HG03095 (cell line): ENCODE data around the gene OOSP4B.
"Not testable (repeated sequence)": the region's sequence is repeated elsewhere in the genome, so short reads cannot be mapped to it uniquely, and the experiment has no call there.

ENCODE experiments used
- ATAC-seq: cut with Tn5 transposase; IDR thresholded peaks from one replicate; pipeline ENCODE4 v1.9.1; 2021; ENCODE audit warnings: moderate library complexity; ENCODE audit not compliant: unreplicated experiment

The OOSP4B gene

DNA sequence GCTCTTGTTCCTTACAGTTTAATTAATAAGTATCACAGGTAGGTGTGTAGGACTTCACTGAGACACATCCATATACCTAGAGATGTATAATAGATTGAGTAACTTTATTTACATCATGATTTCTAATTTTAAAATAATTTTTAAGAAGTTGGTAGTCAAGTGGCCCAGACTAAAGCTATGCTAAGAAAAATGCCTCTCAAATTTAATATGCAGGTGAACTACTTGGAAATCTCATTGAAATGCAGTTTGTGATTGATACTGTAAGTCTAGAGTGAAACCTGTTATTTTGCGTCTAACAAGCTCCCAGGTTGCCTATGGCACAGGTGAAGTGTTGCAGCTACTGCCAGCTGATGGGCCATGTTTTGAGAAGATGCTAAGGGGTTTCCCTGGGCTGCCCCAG, at the start of gene OOSP4B:
Gene OOSP4B (plus strand): TSS at position 301 of the 400 bp plus-strand sequence.
- no peak for ATAC-seq

DNA sequence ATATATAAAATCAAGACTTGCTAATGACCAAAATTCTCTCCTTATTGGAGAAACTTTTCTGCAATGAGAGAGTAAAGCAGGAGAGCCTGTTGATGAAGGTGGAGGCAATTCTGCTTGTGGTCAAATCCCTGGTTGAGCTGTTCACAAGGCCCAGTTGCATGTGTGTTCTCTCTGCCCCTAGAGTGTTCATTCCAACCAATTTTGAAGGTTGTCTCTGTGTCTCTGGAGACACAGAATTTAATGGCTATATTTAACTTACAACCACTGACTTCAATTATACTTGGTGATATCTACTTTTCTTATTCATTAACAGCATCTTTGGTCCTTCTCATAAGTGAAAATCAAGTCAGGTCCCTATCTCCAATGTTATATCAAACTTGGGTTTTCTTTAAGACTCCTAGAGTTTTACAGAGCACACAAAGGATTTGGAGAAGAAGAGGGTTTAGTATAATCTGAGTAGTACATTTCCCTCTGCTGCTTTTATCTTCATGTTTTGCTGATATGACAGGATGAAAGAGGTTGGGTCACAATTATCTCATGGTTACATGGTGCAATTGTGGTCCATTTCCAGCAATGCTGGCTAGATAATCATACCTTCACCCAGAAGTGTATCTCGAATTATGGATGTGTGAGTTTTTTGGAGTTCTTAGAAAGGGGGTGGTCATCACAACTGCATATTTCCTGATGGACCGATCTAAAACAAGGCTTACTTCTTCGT, 49.1 kb upstream of the OOSP4B start:
- ATAC-seq = no peak

DNA sequence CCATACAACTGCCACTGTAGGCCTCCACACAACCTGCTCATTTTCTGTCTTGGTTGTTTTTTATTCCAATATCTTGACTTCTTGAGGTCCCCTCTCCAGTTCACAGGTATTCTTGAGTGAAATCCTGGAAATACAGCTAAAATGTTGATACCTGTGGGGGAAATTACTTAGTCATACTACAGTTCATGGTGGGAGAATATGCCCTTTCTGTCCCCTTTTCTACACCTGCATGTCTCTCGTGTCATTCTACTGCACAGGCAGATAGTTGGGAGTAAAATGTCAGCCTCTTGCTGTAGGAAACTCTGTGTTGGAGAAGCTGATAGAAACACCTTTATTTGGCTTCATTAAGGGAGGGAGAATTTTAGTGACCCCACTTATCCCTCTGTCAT, 48.6 kb upstream of the OOSP4B start:
- ATAC-seq = no peak

DNA sequence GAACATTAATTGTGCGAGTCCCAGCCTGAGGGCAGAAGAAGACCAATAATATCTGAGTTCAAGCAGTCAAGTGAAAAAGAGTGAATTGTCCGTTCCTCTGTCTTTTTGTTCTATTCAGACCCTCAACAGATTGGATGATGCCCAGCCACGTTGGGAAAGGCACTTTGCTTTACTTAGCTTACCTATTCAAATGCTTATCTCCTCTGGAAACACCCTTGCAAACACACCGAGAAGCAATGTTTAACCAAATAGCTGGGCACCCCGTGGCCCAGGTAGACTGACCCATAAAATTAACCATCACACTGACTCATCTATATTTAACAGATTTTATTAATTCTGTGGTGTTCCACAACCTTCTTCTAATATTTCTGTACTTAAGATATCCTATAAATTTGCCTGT, 43.9 kb upstream of the OOSP4B start:
- ATAC-seq = no peak

DNA sequence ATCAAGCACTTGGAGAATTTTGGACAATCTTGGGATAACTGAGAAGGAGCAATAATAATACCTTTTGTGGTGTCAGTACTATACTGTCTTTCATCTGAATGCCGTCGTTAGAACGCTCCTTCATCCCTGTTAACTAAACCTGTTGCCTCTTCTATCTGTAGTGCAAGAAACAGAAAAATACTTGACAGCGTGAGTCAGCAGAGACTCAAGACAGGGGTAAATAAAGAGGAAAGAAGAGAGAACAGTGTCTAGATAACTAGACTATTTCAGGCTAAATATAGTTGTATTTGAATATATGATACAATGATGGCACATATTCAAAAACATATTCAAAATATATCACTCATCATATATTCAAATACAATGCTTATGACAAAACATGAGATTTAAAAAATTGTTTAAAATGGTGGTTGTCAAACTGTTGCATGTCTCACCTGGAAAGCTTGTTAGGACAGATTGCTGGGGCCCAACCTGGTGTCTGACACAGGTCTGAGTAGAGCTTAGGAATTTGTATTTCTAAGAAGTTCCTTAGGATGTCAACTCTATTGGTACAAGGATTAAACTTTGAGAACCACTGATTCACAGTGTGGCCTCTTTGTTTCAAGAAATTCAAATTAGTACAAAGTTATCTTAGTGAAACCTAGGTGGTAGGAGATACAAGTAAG, 35.7 kb upstream of the OOSP4B start:
- ATAC-seq = no peak

DNA sequence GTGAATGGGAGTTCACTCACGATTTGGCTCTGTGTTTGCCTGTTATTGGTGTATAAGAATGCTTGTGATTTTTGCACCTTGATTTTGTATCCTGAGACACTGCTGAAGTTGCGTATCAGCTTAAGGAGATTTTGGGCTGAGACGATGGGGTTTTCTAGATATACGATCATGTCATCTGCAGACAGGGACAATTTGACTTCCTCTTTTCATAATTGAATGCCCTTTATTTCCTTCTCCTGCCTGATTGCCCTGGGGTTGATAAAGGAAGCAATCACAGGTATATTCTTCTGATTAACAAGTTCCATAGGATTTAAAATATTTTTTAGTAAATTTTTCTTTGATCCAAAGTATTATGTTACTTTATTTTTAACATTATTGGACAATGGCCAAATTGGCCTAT, 34.9 kb upstream of the OOSP4B start:
- not testable (repeated sequence) for ATAC-seq

DNA sequence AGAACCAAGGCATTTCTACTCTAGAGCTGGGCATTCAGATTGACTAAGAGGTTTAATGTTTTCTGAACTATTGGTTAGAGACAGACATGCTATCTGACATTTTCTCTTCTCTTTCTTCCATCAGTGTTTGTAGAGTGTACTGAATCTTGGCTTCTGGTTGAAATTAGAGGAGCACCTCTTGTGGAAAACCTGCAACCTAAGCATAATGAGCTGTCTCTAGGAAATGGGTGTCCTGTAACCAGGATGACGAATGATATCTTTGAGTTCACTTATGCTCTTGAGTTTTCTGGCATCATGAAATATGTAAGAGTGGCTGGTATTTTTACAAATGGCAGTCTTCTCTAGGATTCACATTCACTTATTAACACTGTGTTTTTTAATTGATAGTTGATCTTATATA, 33.8 kb upstream of the OOSP4B start:
- no peak for ATAC-seq

DNA sequence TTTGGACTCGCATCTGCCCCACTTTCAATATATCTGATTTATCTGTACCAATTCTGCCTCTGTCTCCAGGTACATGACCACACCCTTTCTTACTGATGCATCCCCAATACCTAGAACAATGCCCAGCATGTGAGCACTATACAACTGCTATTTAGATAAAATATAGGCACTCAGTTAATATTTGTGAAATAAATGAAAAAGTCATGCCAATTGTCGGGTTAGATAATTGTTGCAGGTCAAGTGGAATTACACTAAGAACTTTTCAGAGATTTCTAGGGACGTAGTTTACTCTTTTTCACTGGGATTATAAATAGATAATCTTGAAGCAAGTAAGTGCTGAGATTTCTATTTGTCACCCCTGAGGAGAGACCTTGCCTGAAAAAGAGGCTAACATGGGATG, 32.6 kb upstream of the OOSP4B start:
- ATAC-seq = no peak

DNA sequence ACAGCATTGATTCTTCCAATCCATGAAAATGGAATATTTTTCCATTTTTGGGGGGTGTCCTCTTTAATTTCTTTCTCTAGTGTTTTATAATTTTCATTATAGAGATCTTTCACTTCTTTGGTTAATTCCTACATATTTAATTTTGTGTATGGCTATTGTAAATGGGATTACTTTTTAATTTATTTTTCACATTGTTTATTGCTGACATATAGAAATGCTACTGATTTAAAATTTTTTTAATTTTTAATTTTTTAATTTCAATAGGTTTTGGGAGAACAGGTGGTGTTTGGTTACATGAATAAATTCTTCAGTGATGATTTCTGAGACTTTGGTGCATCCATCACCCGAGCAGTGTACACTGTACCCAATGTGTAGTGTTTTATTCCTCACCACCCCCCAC, 26.6 kb upstream of the OOSP4B start:
- no peak for ATAC-seq

DNA sequence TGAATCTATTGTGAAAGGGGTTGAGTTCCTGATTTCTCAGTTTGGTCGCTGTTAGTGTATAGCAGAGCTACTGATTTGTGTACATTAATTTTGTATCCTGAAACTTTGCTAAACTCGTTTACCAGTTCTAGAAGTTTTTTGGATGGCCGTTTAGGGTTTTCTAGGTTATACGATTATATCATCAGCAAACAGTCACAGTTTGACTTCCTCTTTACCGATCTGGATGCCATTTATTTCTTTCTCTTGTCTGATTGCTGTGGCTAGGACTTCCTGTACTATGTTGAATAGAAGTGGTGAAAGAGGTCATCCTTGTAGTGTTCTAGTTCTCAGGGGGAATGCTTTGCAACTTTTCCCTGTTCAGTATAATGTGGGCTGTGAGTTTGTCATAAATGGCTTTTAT, 24.6 kb upstream of the OOSP4B start:
- ATAC-seq = no peak

DNA sequence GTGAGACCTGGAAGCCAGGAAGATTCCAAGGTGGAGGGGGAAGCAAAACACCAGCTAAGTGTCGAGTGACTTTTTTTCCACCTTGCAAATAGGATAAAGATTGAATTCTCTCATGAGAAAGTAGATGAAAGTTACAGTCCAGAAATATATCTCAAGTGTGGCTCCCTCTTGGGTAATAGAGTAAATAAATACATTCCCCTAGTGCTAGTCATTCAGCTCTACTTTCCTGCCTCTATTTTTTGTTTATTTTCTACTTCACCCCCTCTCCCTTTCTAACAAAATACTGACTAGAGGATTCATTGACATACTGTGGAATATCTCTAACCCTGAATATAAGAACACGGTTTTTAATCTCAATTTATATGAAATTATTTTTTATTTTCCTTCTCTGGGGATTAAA, 19.2 kb upstream of the OOSP4B start:
- no peak for ATAC-seq

DNA sequence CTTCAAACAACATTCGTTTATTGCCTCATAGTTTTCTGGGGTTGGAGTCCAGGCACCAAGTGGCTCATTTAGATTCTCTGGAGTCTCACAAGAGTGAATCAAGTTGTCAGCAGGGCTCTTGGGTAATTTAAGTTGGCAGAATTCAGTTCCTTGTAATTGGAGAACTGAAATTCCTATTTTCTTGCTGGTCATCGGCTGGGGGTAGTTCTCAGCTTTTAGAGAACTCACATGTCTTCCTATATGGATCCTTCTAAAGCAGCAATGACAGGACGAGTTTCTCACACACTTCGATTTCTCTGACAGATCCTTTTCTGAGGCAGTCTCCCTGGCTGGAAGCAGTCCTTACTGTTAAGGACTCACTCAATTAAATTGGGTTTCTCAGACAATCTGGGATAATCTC, 17.3 kb upstream of the OOSP4B start:
- no peak for ATAC-seq

DNA sequence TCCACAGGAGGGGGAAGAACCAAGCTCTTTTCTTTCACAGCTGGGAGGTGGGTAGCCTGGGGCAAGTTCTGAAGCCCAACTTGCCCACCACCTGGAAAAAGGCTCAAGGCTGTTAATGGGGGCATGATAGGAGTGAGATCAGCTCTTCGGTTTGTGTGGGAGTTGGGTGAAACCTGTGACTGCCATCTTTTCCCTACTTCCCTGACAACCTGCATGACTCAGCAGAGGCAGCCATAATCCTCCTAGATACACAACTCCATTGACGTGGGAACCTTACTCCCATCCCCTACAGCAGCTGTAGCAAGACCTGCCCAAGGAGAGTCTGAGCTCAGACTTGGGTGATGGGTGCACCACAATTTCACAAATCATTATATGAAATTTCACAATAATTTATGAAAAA, 13.3 kb upstream of the OOSP4B start:
- no peak for ATAC-seq

DNA sequence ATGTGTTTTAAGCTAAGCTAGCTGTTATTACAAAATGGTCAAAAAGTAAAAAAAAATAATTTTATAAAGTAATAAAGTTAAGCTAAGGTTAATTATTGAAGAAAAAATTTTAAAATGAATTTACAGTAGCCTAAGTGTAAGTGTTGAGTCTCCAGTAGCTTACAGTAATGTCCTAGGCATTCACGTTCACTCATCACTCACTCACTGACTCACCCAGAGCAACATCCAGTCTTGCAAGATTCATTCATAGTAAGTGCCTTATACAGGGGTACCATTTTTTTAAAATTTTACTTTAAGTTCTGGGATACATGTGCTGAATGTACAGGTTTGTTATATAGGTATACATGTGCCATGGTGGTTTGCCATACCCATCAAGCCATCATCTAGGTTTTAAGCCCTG, 11.6 kb upstream of the OOSP4B start:
- ATAC-seq = no peak

DNA sequence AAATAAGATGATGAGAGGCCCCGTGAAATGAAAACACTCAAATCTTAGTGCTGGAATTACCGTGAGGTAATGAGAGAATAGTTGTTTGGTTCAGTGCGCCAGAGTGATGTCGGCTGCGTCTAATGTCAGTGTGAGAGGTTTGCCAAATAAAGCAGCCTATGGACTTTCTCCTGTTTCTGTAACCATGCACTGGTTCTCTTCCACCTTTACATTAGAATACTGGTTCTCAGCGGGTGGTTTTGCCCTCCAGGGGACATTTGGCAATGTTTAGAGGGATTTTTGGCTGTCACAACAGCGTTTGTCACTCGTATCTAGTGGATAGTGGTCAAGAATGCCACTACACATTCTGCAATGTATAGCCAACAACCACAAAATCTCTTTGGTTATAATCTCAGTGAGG, 1.1 kb downstream of the OOSP4B start:
- no peak for ATAC-seq

DNA sequence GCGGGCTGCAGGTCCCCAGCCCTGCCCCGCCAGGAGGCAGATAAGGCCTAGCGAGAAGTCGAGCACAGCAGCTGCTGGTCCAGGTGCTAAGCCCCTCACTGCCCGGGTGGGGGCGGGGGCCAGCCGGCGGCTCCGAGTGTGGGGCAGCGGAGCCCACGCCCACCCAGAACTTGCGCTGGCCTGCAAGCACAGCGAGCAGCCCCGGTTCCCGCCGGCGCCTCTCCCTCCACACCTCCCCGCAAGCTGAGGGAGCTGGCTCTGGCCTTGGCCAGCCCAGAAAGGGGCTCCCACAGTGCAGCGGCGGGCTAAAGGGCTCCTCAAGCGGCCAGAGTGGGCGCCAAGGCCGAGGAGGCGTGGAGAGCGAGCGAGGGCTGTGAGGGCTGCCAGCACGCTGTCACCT, 3.4 kb downstream of the OOSP4B start:
- not testable (repeated sequence) for ATAC-seq

DNA sequence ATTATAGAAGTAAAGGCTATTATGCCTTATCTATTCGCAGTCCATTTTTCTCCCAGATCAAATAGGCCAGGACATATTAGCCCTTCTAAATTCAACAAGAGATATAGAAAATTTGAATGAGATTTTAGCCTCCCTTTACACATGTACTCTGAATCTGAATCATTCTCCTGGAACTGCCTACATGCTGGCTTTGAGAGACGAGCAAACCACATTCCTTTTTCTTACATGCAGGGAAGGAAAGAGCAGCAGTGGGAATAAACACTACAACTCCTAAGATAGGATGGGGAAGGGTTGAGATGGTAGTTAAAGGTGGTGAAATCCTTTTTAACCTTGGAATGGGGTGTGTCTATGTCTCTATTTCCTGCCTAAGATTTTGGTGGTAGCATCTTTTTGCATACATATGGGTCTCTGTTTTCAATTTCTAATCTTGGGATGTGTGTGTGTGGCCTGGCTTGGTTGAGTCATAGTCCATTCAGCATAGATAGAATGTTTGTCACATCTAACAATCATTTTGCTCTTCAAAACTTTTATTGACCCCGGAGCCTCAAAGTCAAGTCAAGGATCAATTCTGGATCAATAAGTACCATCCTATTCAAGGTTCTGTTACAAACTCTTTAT, 12.1 kb downstream of the OOSP4B start:
- ATAC-seq = no peak

DNA sequence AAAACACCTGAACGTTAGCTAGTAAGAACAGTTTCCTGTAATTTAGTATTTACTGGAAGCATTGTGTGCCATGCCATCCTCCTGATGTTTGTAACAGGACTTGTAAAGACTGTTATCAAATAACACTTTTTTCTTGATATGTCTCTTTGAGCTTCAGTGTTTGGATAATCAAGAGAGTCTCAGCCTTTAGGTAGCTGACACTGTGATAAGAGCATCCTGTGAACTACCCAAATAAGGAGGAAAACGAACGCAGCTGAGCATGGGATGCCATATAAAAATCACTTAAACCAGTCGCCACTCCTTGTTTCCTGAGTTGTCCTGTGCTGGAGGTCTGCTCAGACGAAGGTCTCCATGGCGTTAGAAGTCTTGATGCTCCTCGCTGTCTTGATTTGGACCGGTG, 23.1 kb downstream of the OOSP4B start, which contains the start of gene OOSP2:
Gene OOSP2 (plus strand): TSS at position 301 of the 400 bp plus-strand sequence. CDS start 51 bp downstream, at position 352.
- ATAC-seq = no peak

DNA sequence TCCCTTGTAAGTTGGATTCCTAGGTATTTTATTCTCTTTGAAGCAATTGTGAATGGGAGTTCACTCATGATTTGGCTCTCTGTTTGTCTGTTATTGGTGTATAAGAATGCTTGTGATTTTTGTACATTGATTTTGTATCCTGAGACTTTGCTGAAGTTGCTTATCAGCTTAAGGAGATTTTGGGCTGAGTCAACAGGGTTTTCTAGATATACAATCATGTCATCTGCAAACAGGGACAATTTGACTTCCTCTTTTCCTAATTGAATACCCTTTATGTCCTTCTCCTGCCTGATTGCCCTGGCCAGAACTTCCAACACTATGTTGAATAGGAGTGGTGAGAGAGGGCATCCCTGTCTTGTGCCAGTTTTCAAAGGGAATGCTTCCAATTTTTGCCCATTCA, 33.4 kb downstream of the OOSP4B start:
- not testable (repeated sequence) for ATAC-seq

DNA sequence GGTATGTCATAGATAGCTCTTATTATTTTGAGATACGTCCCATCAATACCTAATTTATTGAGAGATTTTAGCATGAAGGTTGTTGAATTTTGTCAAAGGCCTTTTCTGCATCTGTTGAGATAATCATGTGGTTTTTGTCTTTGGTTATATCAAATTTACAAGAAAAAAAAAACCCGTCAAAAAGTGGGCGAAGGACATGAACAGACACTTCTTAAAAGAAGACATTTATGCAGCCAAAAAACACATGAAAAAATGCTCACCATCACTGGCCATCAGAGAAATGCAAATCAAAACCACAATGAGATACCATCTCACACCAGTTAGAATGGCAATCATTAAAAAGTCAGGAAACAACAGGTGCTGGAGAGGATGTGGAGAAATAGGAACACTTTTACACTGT, 33.9 kb downstream of the OOSP4B start:
- ATAC-seq = not testable (repeated sequence)

DNA sequence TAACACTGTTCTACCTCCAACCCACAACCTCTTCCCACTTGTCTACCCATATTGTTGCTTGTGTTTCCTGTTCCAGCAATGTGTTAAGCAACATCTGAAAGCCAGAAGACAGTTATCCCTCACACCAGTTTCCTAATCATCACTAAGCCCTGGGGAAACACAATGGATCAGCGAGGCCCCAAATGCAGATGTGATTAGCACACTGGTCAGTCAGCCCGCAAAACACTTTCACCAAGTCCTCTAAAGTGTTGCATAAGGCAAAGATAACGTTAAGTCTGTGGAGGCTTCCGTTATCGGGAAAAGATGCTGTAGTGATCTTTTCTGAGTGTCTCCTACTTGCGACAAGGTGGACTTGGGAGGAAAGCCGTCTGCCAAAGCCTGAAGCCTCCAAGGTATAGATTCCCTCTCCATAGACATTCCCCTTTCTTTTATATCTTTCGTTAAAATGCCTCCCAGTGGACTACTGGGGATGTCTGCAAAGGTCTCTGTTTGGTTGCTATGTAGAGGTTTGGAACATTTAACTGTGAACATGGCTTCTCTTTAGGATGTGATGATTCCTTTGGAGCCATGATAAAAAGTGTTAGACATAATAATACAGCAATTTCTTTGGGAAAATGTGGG, 39.5 kb downstream of the OOSP4B start, which contains the start of gene MS4A3:
Gene MS4A3 (plus strand): TSS at position 317 of the 621 bp plus-strand sequence. CDS start 4,496 bp downstream, outside the sequence.
- ATAC-seq = no peak

DNA sequence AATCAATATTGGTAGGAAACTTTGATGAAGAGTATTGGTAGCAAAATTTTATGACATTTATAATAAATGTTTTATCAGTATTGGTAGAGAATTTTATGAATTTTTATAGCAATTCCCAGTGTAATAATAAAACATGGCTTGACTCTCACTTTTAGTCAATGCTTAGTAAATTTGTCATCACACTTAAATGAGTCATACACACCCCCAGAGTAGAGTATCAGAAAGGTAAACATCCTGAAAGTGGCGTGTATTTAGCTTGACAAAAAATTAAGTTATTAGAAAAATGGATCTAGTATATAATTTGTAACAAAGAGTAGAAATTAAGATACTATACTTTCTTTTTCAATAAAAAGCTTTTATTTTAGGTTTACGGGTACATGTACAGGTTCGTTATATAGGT, 42.1 kb downstream of the OOSP4B start:
- ATAC-seq = no peak
